Fibroblast of pulmonary artery (primary cell): ENCODE measurements around the gene AVEN.

Experiments
- DNase-seq: peaks from one replicate; pipeline ENCODE4 v3.0.0-alpha.2; 2010; ENCODE audit warnings: low read depth
- H3K4me3 ChIP-seq: replicated peaks from 2 replicates; pipeline ENCODE4 v1.5.1; 2011; ENCODE audit warnings: low read depth, mild to moderate bottlenecking, control low read depth, low read length, moderate library complexity
- CTCF ChIP-seq: IDR thresholded peaks from 2 replicates; pipeline ENCODE4 v1.5.1; 2011; ENCODE audit warnings: mild to moderate bottlenecking, control low read depth, low read length, inconsistent platforms; ENCODE audit errors: missing control alignments

AVEN gene

GRCh38 chr15:33910741-33911140 lies 128.3 kb downstream of the AVEN start:
- H3K4me3 ChIP-seq = no peak overlapping the region
- TF ChIP-seq CTCF = no peak
- peak; percentile 45 for DNase-seq

- H3K4me3 ChIP-seq = no peak overlapping the region
- no peak for TF ChIP-seq CTCF
- peak; percentile 50 for DNase-seq
Observed at GRCh38 chr15:33908406-33908805, 130.6 kb downstream of the AVEN start.

DNA sequence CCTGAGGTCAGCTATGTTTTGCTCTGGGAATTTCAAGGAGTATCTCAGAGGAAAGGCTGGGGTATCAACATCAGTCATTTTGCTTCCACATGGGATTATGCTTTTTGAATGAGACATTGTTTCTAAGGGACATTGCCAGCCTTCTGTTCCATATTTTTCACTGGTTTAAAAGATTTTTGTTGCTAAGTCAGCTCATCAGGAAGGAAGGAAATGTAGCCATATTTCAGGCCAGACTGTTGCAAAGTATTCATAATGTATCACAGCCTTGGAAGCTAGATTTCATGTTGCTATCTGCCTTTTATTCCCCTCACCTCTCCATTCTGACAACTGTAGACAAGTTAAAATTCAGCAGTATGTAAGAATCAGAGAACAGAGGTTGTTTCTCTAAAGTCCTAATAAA lies 131.7 kb downstream of the AVEN start:
- no peak for TF ChIP-seq CTCF

DNA sequence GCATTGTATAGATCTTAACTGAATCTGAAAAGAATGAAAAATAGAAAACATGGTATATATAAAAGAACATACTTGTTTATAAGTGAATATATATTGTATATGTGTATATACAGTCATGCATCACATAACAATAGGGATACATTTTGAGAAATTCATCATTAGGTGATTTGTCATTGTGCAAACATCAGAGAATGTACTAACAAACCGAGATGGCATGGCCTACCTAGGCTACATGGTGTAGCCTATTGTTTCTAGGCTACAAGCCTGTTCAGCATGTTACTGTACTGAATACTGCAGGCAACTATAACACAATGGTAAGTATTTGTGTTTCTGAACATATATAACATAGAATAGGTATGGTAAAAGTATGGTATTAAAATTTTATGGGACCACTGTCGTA lies 135.3 kb downstream of the AVEN start:
- TF ChIP-seq CTCF = no peak

More for the DNA sequence above, 131.7 kb downstream of the AVEN start:
- DNase-seq = peak; percentile 23
- H3K4me3 ChIP-seq = no peak overlapping the region

DNA sequence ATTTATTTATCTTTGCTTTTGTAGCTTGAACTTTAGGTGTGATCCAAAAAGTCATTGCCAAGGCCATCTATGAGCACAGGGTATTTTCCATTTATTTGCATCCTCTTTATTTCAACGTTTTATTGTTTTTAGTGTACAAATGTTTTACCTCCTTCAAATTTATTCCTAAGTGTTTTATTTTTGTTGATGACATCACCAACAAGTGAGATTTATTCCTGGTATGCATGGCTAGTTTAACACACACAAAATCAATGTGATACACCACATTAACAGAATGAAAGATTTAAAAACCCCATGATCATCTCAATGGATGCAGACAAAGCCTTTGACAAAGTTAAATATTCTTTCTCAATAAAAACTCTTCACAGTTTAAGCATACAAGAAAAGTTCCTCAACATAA lies 137.0 kb downstream of the AVEN start:
- DNase-seq = no peak
- no peak overlapping the region for H3K4me3 ChIP-seq
- no peak for TF ChIP-seq CTCF

More for the DNA sequence above, 135.3 kb downstream of the AVEN start:
- DNase-seq = no peak
- no peak overlapping the region for H3K4me3 ChIP-seq

DNA sequence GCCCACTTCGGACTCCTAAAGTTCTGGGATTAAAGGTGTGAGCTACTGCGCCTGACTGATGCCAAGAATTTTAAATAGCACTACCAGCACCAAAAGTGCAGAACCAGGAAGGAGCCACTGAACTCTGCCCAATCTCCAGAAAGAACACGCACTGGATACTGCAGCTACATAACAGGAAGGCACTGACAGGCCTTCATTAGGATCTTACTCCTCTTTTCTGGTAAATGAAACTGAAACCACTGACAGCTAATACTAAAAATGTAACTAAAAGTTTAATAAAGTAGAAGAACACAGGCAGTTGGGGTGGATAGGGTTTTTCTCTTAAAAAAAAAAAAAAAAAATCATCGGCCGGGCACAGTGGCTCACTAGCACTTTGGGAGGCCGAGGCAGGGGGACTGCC lies 144.8 kb downstream of the AVEN start:
- no peak for TF ChIP-seq CTCF
- DNase-seq = no peak
- no peak overlapping the region for H3K4me3 ChIP-seq

DNA sequence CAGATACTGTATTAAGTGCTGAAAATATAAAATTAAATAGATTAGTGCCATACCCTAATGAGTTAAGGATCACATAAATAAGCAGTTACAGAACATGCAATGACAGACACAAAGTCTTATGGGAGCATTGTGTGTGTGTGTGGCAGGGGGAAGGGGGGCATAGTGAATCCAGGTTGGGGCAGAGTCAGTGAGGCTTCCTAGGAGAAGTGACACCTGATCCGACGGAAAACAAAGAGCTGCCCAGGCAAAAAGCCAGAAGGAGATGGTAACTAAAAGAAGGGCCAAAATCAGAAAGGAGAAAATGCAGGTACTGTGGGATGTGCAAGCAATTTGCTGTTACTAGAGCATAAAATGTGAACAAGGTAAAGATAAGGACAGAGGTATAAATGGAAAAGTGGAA lies 150.8 kb downstream of the AVEN start:
- no peak for TF ChIP-seq CTCF
- DNase-seq = no peak
- no peak overlapping the region for H3K4me3 ChIP-seq
